Adrenal gland (tissue), 12 donors: ENCODE measurements around the gene DMD. TPM values are rescaled to one million over a fixed set of nuclear protein-coding genes. Genes with fewer than 3 reads are reported as not detected.

Experiments
- DNase-seq, 7 donors: peaks; one replicate each; pipeline ENCODE4 v3.0.0-alpha.2; 2019 to 2020
- H3K27ac ChIP-seq, 5 donors: fragments of 200-600 bp; sonication (generic) in 4 of 5; 1 replicate in 3 of 5; 2 replicates in 2 of 5; pipeline versions ENCODE4 v1.5.1 to v1.8.0; 2016 to 2020; ENCODE audit warnings: mild to moderate bottlenecking in 1 of 5
- H3K27me3 ChIP-seq: fragments of 200-600 bp; 2 replicates; pipeline ENCODE4 v1.8.0; 2021
- H3K36me3 ChIP-seq, 2 donors: fragments of 200-600 bp; replicated peaks in 1 of 2; 1 replicate in 1 of 2; 2 replicates in 1 of 2; pipeline versions ENCODE4 v1.5.1 to v1.8.0; 2018 to 2022
- H3K4me1 ChIP-seq, 2 donors: fragments of 200-600 bp; replicated peaks in 1 of 2; 1 replicate in 1 of 2; 2 replicates in 1 of 2; pipeline versions ENCODE4 v1.5.1 to v1.8.0; 2018 to 2021
- H3K4me3 ChIP-seq, 4 donors: fragments of 200-600 bp; sonication (generic) in 3 of 4; one replicate each; pipeline ENCODE4 v1.5.1; 2016 to 2018
- H3K9me3 ChIP-seq, 3 donors: fragments of 200-600 bp; sonication (generic) in 1 of 3; replicated peaks in 1 of 3; 1 replicate in 2 of 3; 2 replicates in 1 of 3; pipeline versions ENCODE4 v1.5.1 to v1.8.0; 2016 to 2021
- CTCF ChIP-seq, 6 experiments: fragments of 450-650 bp in 4 of 6; fragments of 200-600 bp in 2 of 6; sonication (generic) in 1 of 6; IDR thresholded peaks; 1 replicate in 5 of 6; 2 replicates in 1 of 6; pipeline versions ENCODE4 v1.5.1 to v1.8.0; 2016 to 2021; ENCODE audit warnings: antibody characterized with exemption in 6 of 6, mild to moderate bottlenecking in 2 of 6, moderate library complexity in 1 of 6
- POLR2A ChIP-seq, 2 donors: fragments of 450-650 bp; IDR thresholded peaks; one replicate each; pipeline ENCODE4 v1.6.1; 2017; ENCODE audit warnings: antibody characterized with exemption in 2 of 2, mild to moderate bottlenecking in 2 of 2, moderate library complexity in 1 of 2
- WGBS, 4 donors: extraction: QIAGEN DNeasy Blood & Tissue Kit in 2 of 4; methylation state at CpG; one replicate each; pipeline versions ENCODE4 v1.1.5 to v1.1.7; 2013 to 2017; 5-methylcytosine and 5-hydroxymethylcytosine counted together
- intact Hi-C, 2 donors: fragments of 100-400 bp; cut with DNase I; formaldehyde crosslinking; loops; one replicate each; pipeline versions ENCODE4 v1.14.1 to v1.15.0; 2022 to 2023
- polyA plus RNA-seq, 3 donors: library from polyadenylated mRNA; stranded (reverse); fragments of 200-250 nt in 2 of 3; fragments of 350-450 nt in 1 of 3; fragmentation: Illumina TruSeq in 1 of 3; extraction: RNeasy Lipid Tissue Mini Kit (QIAGEN cat#74804) in 1 of 3; gene quantifications; one replicate each; pipeline ENCODE4 v1.2.3, GENCODE V29; 2013 to 2014
- total RNA-seq, 9 donors: library from RNA; depleted of rRNA in 4 of 9; stranded (reverse); fragments of >200 nt in 4 of 9; fragments of 120-200 nt in 1 of 9; fragmentation: NEBNext Ultra II Directional in 1 of 9; extraction: Animal tissue kit (Norgen Biotek cat#: 25700) in 1 of 9; gene quantifications; one replicate each; pipeline versions ENCODE4 v1.1.0 to v1.2.4, GENCODE V29; 2013 to 2023
- donor health status: healthy with polysubstance abuse.
- donor health status: Bipolar disorder and iron deficiency.
- donor health status: DM: yes; HTN: yes; CAD: no.
- donor health status: DM: no; HTN: no; CAD: no.
- donor health status: DM: no; HTN: no; CAD: no.
- donor health status: DM: yes; HTN: yes; CAD: no.

Gene DMD
- total and polyA plus RNA-seq, 12 donors: 14.6 to 89.7 (median 36.2) TPM

- intact Hi-C loops: no loop called here
- H3K27ac ChIP-seq: no peak overlapping the region
- DNase-seq: no peak
- no peaks in the 10 kb centered on the region for H3K27me3 ChIP-seq
- no peaks in the 10 kb centered on the region for H3K9me3 ChIP-seq
- H3K4me1 ChIP-seq: no peaks in the 10 kb centered on the region
- no peak overlapping the region for H3K4me3 ChIP-seq
- H3K36me3 ChIP-seq: no peaks in the 10 kb centered on the region
- no peak for TF ChIP-seq CTCF (IDR thresholded peaks at IDR 0.05)
- no peak for TF ChIP-seq POLR2A (IDR thresholded peaks at IDR 0.05)
- 61 to 86% (median 80%) methylated on average over 4 of the region's 4 CpGs for WGBS, 4 donors
Observed at GRCh38 chrX:31706466-31706865, 1504.9 kb downstream of the DMD start.

- TF ChIP-seq CTCF (IDR thresholded peaks at IDR 0.05) (no peak), POLR2A (IDR thresholded peaks at IDR 0.05) (no peak)
- H3K9me3 ChIP-seq: no peaks in the 10 kb centered on the region
- H3K4me3 ChIP-seq: no peak overlapping the region
- H3K36me3 ChIP-seq: no peaks in the 10 kb centered on the region
- no peaks in the 10 kb centered on the region for H3K4me1 ChIP-seq
- intact Hi-C loops: no loop called here
- 78 to 100% (median 86%) methylated on average over 1 of the region's 1 CpG for WGBS, 4 donors
- no peak for DNase-seq
- H3K27ac ChIP-seq: no peak overlapping the region
- no peaks in the 10 kb centered on the region for H3K27me3 ChIP-seq
Observed at GRCh38 chrX:31705816-31706215, 1505.5 kb downstream of the DMD start.

- Histone ChIP-seq H3K4me3 (no peak overlapping the region), H3K27me3 (no peaks in the 10 kb centered on the region), H3K9me3 (no peaks in the 10 kb centered on the region), H3K27ac (no peak overlapping the region), H3K4me1 (no peaks in the 10 kb centered on the region), H3K36me3 (no peaks in the 10 kb centered on the region)
- no peak for DNase-seq
- 67 to 91% (median 80%) methylated on average over 2 of the region's 2 CpGs for WGBS, 4 donors
- TF ChIP-seq POLR2A (IDR thresholded peaks at IDR 0.05) (no peak), CTCF (IDR thresholded peaks at IDR 0.05) (no peak)
- intact Hi-C loops: no loop called here
Observed at GRCh38 chrX:31704938-31705337, 1506.4 kb downstream of the DMD start.

GRCh38 chrX:31702222-31702621 is 1509.1 kb downstream of the DMD start:
- H3K4me3 ChIP-seq: no peak overlapping the region
- no peaks in the 10 kb centered on the region for H3K36me3 ChIP-seq
- H3K4me1 ChIP-seq: no peaks in the 10 kb centered on the region
- TF ChIP-seq POLR2A (IDR thresholded peaks at IDR 0.05) (no peak), CTCF (IDR thresholded peaks at IDR 0.05) (no peak)
- H3K9me3 ChIP-seq: no peaks in the 10 kb centered on the region
- H3K27me3 ChIP-seq: no peaks in the 10 kb centered on the region
- no peak for DNase-seq
- H3K27ac ChIP-seq: no peak overlapping the region
- intact Hi-C loops: no loop called here
- WGBS, 4 donors: 62 to 83% (median 71%) methylated on average over 2 of the region's 2 CpGs
